DND-41 (cell line): ENCODE data around the gene NKD2.

Experiments
- CTCF ChIP-seq: IDR thresholded peaks from 2 replicates; pipeline ENCODE4 v1.5.1; 2012; ENCODE audit warnings: borderline replicate concordance, low read length, moderate library complexity, mild to moderate bottlenecking; ENCODE audit not compliant: poor library complexity, severe bottlenecking; ENCODE audit errors: extremely low read depth
- EZH2 ChIP-seq: IDR thresholded peaks from 3 replicates; pipeline ENCODE4 v1.6.1; 2012; ENCODE audit warnings: borderline replicate concordance, low read depth, mild to moderate bottlenecking, moderate library complexity, low read length, inconsistent platforms; ENCODE audit not compliant: severe bottlenecking

GRCh38 chr5:983568-983967, 25.0 kb upstream of the NKD2 start:
- TF ChIP-seq CTCF (no peak), EZH2 (no peak)
